Fibroblast of skin of abdomen (primary cell): ENCODE results near the gene CSH1.
A peak's percentile ranks its signal among the peaks of the same experiment; 100 is the strongest.
"Not testable (repeated sequence)": the region's sequence is repeated elsewhere in the genome, so short reads cannot be mapped to it uniquely, and the experiment has no call there.

ENCODE experiments used
- DNase-seq: peaks from one replicate; pipeline ENCODE4 v3.0.0-alpha.2; 2013

CSH1 gene

GRCh38 chr17:63903787-63904201, 7.4 kb upstream of the CSH1 start:
- DNase-seq: not testable (repeated sequence)

- DNase-seq: not testable (repeated sequence)
Measured at GRCh38 chr17:63901971-63902370, 5.6 kb upstream of the CSH1 start.

GRCh38 chr17:63898899-63899798, 2.8 kb upstream of the CSH1 start:
- DNase-seq: not testable (repeated sequence)

- DNase-seq: not testable (repeated sequence)
Measured at GRCh38 chr17:63894821-63895220, 1.6 kb downstream of the CSH1 start.

GRCh38 chr17:63894021-63894420, 2.4 kb downstream of the CSH1 start:
- not testable (repeated sequence) for DNase-seq

- DNase-seq: not testable (repeated sequence)
Measured at GRCh38 chr17:63892316-63893037, 3.9 kb downstream of the CSH1 start.

GRCh38 chr17:63889026-63889848, 7.1 kb downstream of the CSH1 start:
- peak; percentile 35 for DNase-seq

- not testable (repeated sequence) for DNase-seq
Measured at GRCh38 chr17:63885119-63885518, 11.3 kb downstream of the CSH1 start.

GRCh38 chr17:63882626-63883126, 13.7 kb downstream of the CSH1 start:
- not testable (repeated sequence) for DNase-seq

GRCh38 chr17:63881935-63882601, 14.3 kb downstream of the CSH1 start, which contains the start of gene GH2:
GH2 (minus strand) TSS chr17:63881944; CDS start chr17:63881801, 143 bp downstream.
- DNase-seq: peak; percentile 40

- not testable (repeated sequence) for DNase-seq
Measured at GRCh38 chr17:63881337-63881736, 15.0 kb downstream of the CSH1 start.

GRCh38 chr17:63880706-63881105, 15.7 kb downstream of the CSH1 start:
- no peak for DNase-seq

- not testable (repeated sequence) for DNase-seq
Measured at GRCh38 chr17:63878413-63878812, 18.0 kb downstream of the CSH1 start.

- not testable (repeated sequence) for DNase-seq
Measured at GRCh38 chr17:63874693-63875092, 21.7 kb downstream of the CSH1 start.

GRCh38 chr17:63874061-63874626, 22.2 kb downstream of the CSH1 start:
- not testable (repeated sequence) for DNase-seq

- DNase-seq: not testable (repeated sequence)
Measured at GRCh38 chr17:63873577-63873976, 22.8 kb downstream of the CSH1 start, which contains the start of gene CSH2. CSH2 (minus strand) TSS chr17:63873677; CDS start chr17:63873614, 63 bp downstream.

- not testable (repeated sequence) for DNase-seq
Measured at GRCh38 chr17:63871646-63872365, 24.6 kb downstream of the CSH1 start.

GRCh38 chr17:63870292-63870665, 26.1 kb downstream of the CSH1 start:
- peak; percentile 49 for DNase-seq

GRCh38 chr17:63869491-63870291, 26.7 kb downstream of the CSH1 start:
- DNase-seq: peak; percentile 71

GRCh38 chr17:63866625-63867024, 29.7 kb downstream of the CSH1 start:
- not testable (repeated sequence) for DNase-seq
